Loucy (cell line): Measurements from ENCODE around the gene DIP2A.

Source experiments
- H2AFZ ChIP-seq: fragments of 200-600 bp; sonication (generic); 2 replicates; pipeline ENCODE4 v1.6.0; 2016; ENCODE audit warnings: antibody characterized with exemption, mild to moderate bottlenecking, low read length, moderate library complexity
- H3F3A ChIP-seq: fragments of 200-600 bp; 2 replicates; pipeline ENCODE4 v1.6.0; 2016; ENCODE audit warnings: antibody characterized with exemption, low read depth, mild to moderate bottlenecking
- H3K27me3 ChIP-seq: fragments of 200-600 bp; sonication (generic); 2 replicates; pipeline ENCODE4 v1.6.1; 2014; ENCODE audit warnings: low read length, mild to moderate bottlenecking; ENCODE audit not compliant: insufficient read depth, poor library complexity, severe bottlenecking
- H3K36me3 ChIP-seq: fragments of 200-600 bp; sonication (generic); 2 replicates; pipeline ENCODE4 v1.6.1; 2016; ENCODE audit warnings: low read length; ENCODE audit not compliant: insufficient read depth
- H3K4me1 ChIP-seq: fragments of 200-600 bp; sonication (generic); 2 replicates; pipeline ENCODE4 v1.5.1; 2014; ENCODE audit warnings: low read length, mild to moderate bottlenecking; ENCODE audit not compliant: insufficient read depth, poor library complexity, severe bottlenecking
- H3K4me2 ChIP-seq: fragments of 200-600 bp; sonication (generic); 2 replicates; pipeline ENCODE4 v1.6.0; 2014; ENCODE audit warnings: antibody characterized with exemption, low read length, low read depth, mild to moderate bottlenecking; ENCODE audit not compliant: poor library complexity, severe bottlenecking
- H3K4me3 ChIP-seq: fragments of 200-600 bp; sonication (generic); 2 replicates; pipeline ENCODE4 v1.5.1; 2014; ENCODE audit warnings: low read length, mild to moderate bottlenecking, mixed read lengths; ENCODE audit not compliant: poor library complexity, severe bottlenecking
- H3K79me2 ChIP-seq: fragments of 200-600 bp; sonication (generic); 2 replicates; pipeline ENCODE4 v1.6.1; 2014; ENCODE audit warnings: low read length; ENCODE audit not compliant: insufficient read depth
- H3K9ac ChIP-seq: fragments of 200-600 bp; sonication (generic); 2 replicates; pipeline ENCODE4 v1.6.0; 2014; ENCODE audit warnings: mild to moderate bottlenecking, low read depth, low read length, moderate library complexity; ENCODE audit not compliant: poor library complexity, severe bottlenecking
- H3K9me2 ChIP-seq: fragments of 200-600 bp; sonication (generic); replicated peaks from 2 replicates; pipeline ENCODE4 v1.6.1; 2016; ENCODE audit warnings: low read depth, low read length, mixed read lengths
- H3K9me3 ChIP-seq: fragments of 200-600 bp; sonication (generic); 2 replicates; pipeline ENCODE4 v1.6.1; 2014; ENCODE audit warnings: mild to moderate bottlenecking, antibody characterized with exemption, low read length, low read depth; ENCODE audit not compliant: insufficient read depth
- H4K20me1 ChIP-seq: fragments of 200-600 bp; sonication (generic); 2 replicates; pipeline ENCODE4 v1.6.0; 2014; ENCODE audit warnings: antibody characterized with exemption, low read length, mild to moderate bottlenecking; ENCODE audit not compliant: insufficient read depth, poor library complexity, severe bottlenecking
- CTCF ChIP-seq: fragments of 200-600 bp; sonication (generic); conservative IDR thresholded peaks from 2 replicates; pipeline ENCODE4 v1.5.1; 2014; ENCODE audit warnings: mild to moderate bottlenecking, antibody characterized with exemption, low read length
- EZH2phosphoT487 ChIP-seq: fragments of 200-600 bp; IDR thresholded peaks from 2 replicates; pipeline ENCODE4 v1.6.1; 2018; ENCODE audit warnings: antibody characterized with exemption, mild to moderate bottlenecking, moderate library complexity, borderline replicate concordance

The DIP2A gene

GRCh38 chr21:46424039-46424591, 34.6 kb upstream of the DIP2A start:
- no peaks in the 10 kb centered on the region for H3K9me2 ChIP-seq
- H3K36me3 ChIP-seq, result peaks cover 55% of the 10 kb centered on the region; the same call in 1 of the 2 replicates
- no peaks in the 10 kb centered on the region for H3K79me2 ChIP-seq
- peaks cover 7% of the 10 kb centered on the region; the same call in 1 of the 2 replicates for H3F3A ChIP-seq
- H3K9ac ChIP-seq, result no peak overlapping the region
- H2AFZ ChIP-seq, result no peak overlapping the region
- TF ChIP-seq EZH2phosphoT487 (no peak), CTCF (no peak; the same call in 1 of the 2 replicates)
- no peaks in the 10 kb centered on the region for H3K27me3 ChIP-seq
- H3K4me1 ChIP-seq, result peaks cover 18% of the 10 kb centered on the region
- H3K4me3 ChIP-seq, result no peak overlapping the region
- H4K20me1 ChIP-seq, result no peaks in the 10 kb centered on the region
- peak overlapping the region; percentile 3 for H3K4me2 ChIP-seq
- H3K9me3 ChIP-seq, result no peaks in the 10 kb centered on the region

- Histone ChIP-seq H3K9me2 (no peaks in the 10 kb centered on the region), H3K36me3 (peaks cover 50% of the 10 kb centered on the region; the same call in 1 of the 2 replicates), H3K9ac (no peak overlapping the region), H3K4me2 (no peak overlapping the region), H4K20me1 (no peaks in the 10 kb centered on the region), H3K4me1 (peaks cover 18% of the 10 kb centered on the region), H3K27me3 (no peaks in the 10 kb centered on the region), H2AFZ (no peak overlapping the region), H3F3A (peaks cover 7% of the 10 kb centered on the region; the same call in 1 of the 2 replicates), H3K9me3 (no peaks in the 10 kb centered on the region), H3K4me3 (no peak overlapping the region), H3K79me2 (no peaks in the 10 kb centered on the region)
- TF ChIP-seq CTCF, result no peak
- no peak for TF ChIP-seq EZH2phosphoT487
These were observed 34.1 kb upstream of the DIP2A start for GRCh38 chr21:46424621-46425020.

GRCh38 chr21:46425041-46425440, 33.6 kb upstream of the DIP2A start:
- Histone ChIP-seq H3F3A (peaks cover 7% of the 10 kb centered on the region; the same call in 1 of the 2 replicates), H3K9me2 (no peaks in the 10 kb centered on the region), H3K9ac (no peak overlapping the region), H3K79me2 (no peaks in the 10 kb centered on the region), H3K4me1 (peaks cover 18% of the 10 kb centered on the region), H4K20me1 (no peaks in the 10 kb centered on the region), H3K9me3 (no peaks in the 10 kb centered on the region), H3K36me3 (peaks cover 48% of the 10 kb centered on the region; the same call in 1 of the 2 replicates), H3K27me3 (no peaks in the 10 kb centered on the region), H3K4me2 (no peak overlapping the region), H2AFZ (no peak overlapping the region), H3K4me3 (no peak overlapping the region)
- TF ChIP-seq EZH2phosphoT487 (no peak), CTCF (no peak)
